ENCODE data around the gene ADIPOR2. TPM values are rescaled to one million over a fixed set of nuclear protein-coding genes. Genes with fewer than 3 reads are reported as not detected.
A peak's percentile ranks its signal among the peaks of the same experiment; 100 is the strongest.

ADIPOR2 gene
- polyA plus RNA-seq, 3 donors: 3.9 to 14.6 (median 6.2) TPM

DNA sequence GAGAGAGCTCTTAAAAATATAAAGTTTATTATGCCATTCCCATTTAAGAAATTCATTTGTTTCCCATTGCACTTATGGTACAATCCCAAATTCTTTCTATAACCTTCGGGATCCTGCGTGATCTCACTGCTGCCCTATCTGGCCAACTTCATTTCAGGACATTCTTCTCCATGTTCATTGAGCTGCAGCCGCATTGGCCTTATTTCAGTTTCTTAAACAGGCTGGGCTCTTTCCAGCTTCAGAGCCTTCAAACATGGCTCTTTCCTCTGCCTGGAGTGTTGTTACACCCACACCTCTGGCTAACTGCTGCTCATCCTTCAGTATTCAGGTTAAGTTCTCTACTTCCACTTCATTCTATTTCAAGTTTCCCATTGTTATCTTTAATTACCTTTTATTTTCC, 71.0 kb downstream of the ADIPOR2 start:
- Mint-ChIP-seq H3K4me3 (no peak overlapping the region), H3K9me3 (no peaks in the 10 kb centered on the region), H3K27ac (peak overlapping the region in 1 of 7 donors; percentile 60), H3K36me3 (peaks cover 40% of the 10 kb centered on the region in 2 donors), H3K4me1 (peaks cover 6% of the 10 kb centered on the region), H3K27me3 (ENCODE audit: low read depth in 3 of 3) (peaks cover 0 to 1% (median 0%) of the 10 kb centered on the region in 3 donors)
- no peak overlapping the region for H3K27ac ChIP-seq (ENCODE audit: low read depth in 1 of 2, low read length in 2 of 2)
- WGBS (ENCODE audit: insufficient coverage): 97% methylated on average over 3 of the region's 3 CpGs
- H4K20me1 ChIP-seq (ENCODE audit: insufficient read depth, low read length): peaks cover 46% of the 10 kb centered on the region
- H3K79me2 ChIP-seq (ENCODE audit: insufficient read depth, low read length): peaks cover 55% of the 10 kb centered on the region
- H3K27me3 ChIP-seq (ENCODE audit: control insufficient read depth in 2 of 2, insufficient read depth in 2 of 2, low read length in 2 of 2): no peaks in the 10 kb centered on the region
- no peak for DNase-seq
- H3K9me3 ChIP-seq (replicated peaks in 1 of 2; ENCODE audit: control insufficient read depth in 1 of 2, insufficient read depth in 1 of 2, low read length in 2 of 2): no peaks in the 10 kb centered on the region
- H3K4me3 ChIP-seq (replicated peaks in 1 of 3; ENCODE audit: low read depth in 2 of 3, low read length in 3 of 3): no peak overlapping the region
- H2AFZ ChIP-seq (ENCODE audit: insufficient read depth, low read depth, low read length, poor library complexity, severe bottlenecking): no peak overlapping the region
- H3K36me3 ChIP-seq (replicated peaks in 1 of 2; ENCODE audit: control insufficient read depth in 1 of 2, insufficient read depth in 2 of 2, low read length in 2 of 2): peaks cover 22 to 59% of the 10 kb centered on the region in 2 donors
- no peaks in the 10 kb centered on the region for H3K4me1 ChIP-seq (ENCODE audit: control insufficient read depth in 1 of 2, insufficient read depth in 2 of 2, low read length in 2 of 2)
- TF ChIP-seq, protein P1, sequence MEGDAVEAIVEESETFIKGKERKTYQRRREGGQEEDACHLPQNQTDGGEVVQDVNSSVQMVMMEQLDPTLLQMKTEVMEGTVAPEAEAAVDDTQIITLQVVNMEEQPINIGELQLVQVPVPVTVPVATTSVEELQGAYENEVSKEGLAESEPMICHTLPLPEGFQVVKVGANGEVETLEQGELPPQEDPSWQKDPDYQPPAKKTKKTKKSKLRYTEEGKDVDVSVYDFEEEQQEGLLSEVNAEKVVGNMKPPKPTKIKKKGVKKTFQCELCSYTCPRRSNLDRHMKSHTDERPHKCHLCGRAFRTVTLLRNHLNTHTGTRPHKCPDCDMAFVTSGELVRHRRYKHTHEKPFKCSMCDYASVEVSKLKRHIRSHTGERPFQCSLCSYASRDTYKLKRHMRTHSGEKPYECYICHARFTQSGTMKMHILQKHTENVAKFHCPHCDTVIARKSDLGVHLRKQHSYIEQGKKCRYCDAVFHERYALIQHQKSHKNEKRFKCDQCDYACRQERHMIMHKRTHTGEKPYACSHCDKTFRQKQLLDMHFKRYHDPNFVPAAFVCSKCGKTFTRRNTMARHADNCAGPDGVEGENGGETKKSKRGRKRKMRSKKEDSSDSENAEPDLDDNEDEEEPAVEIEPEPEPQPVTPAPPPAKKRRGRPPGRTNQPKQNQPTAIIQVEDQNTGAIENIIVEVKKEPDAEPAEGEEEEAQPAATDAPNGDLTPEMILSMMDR (IDR thresholded peaks at IDR 0.05): no peak
- H3K9ac ChIP-seq (ENCODE audit: insufficient read depth, low read length, poor library complexity, severe bottlenecking): no peak overlapping the region
- no peak overlapping the region for H3K4me2 ChIP-seq (replicated peaks; ENCODE audit: extremely low read depth, low read length, poor library complexity, severe bottlenecking)
- intact Hi-C loops (cut with micrococcal nuclease): no loop called here

- Mint-ChIP-seq H3K36me3 (peaks cover 29 to 32% of the 10 kb centered on the region in 2 donors), H3K9me3 (no peaks in the 10 kb centered on the region), H3K27ac (peak overlapping the region in 1 of 7 donors; percentile 46), H3K4me1 (peaks cover 6% of the 10 kb centered on the region), H3K4me3 (no peak overlapping the region), H3K27me3 (ENCODE audit: low read depth in 3 of 3) (peaks cover 0 to 1% (median 0%) of the 10 kb centered on the region in 3 donors)
- no peak for DNase-seq
- peaks cover 11 to 46% of the 10 kb centered on the region in 2 donors for H3K36me3 ChIP-seq (replicated peaks in 1 of 2; ENCODE audit: control insufficient read depth in 1 of 2, insufficient read depth in 2 of 2, low read length in 2 of 2)
- intact Hi-C loops (cut with micrococcal nuclease): no loop called here
- no peak overlapping the region for H3K27ac ChIP-seq (ENCODE audit: low read depth in 1 of 2, low read length in 2 of 2)
- H3K9ac ChIP-seq (ENCODE audit: insufficient read depth, low read length, poor library complexity, severe bottlenecking): no peak overlapping the region
- 83% methylated on average over 2 of the region's 2 CpGs for WGBS (ENCODE audit: insufficient coverage)
- no peak overlapping the region for H2AFZ ChIP-seq (ENCODE audit: insufficient read depth, low read depth, low read length, poor library complexity, severe bottlenecking)
- H3K4me2 ChIP-seq (replicated peaks; ENCODE audit: extremely low read depth, low read length, poor library complexity, severe bottlenecking): no peak overlapping the region
- H4K20me1 ChIP-seq (ENCODE audit: insufficient read depth, low read length): peaks cover 59% of the 10 kb centered on the region
- no peaks in the 10 kb centered on the region for H3K9me3 ChIP-seq (replicated peaks in 1 of 2; ENCODE audit: control insufficient read depth in 1 of 2, insufficient read depth in 1 of 2, low read length in 2 of 2)
- TF ChIP-seq, protein P1 (IDR thresholded peaks at IDR 0.05): no peak
- H3K4me3 ChIP-seq (replicated peaks in 1 of 3; ENCODE audit: low read depth in 2 of 3, low read length in 3 of 3): no peak overlapping the region
- H3K79me2 ChIP-seq (ENCODE audit: insufficient read depth, low read length): peaks cover 59% of the 10 kb centered on the region
- H3K27me3 ChIP-seq (ENCODE audit: control insufficient read depth in 2 of 2, insufficient read depth in 2 of 2, low read length in 2 of 2): no peaks in the 10 kb centered on the region
- H3K4me1 ChIP-seq (ENCODE audit: control insufficient read depth in 1 of 2, insufficient read depth in 2 of 2, low read length in 2 of 2): no peaks in the 10 kb centered on the region
Observed at GRCh38 chr12:1763153-1763552, 72.3 kb downstream of the ADIPOR2 start.
